Measurements from ENCODE around the gene NUF2.

GRCh38 chr1:163399976-163400601, 78.3 kb downstream of the NUF2 start:
- TF ChIP-seq CTCF (IDR thresholded peaks at IDR 0.05; ENCODE audit: low read depth, low read length) (no peak), EZH2phosphoT487 (IDR thresholded peaks at IDR 0.05; ENCODE audit: low read depth) (no peak)

Data from OCI-LY3 (cell line).